Adrenal gland (tissue), 5 donors: ENCODE results near the gene CA5A.
A peak's percentile ranks its signal among the peaks of the same experiment; 100 is the strongest.
"Not testable (repeated sequence)": the region's sequence is repeated elsewhere in the genome, so short reads cannot be mapped to it uniquely, and the experiment has no call there.

Experiments
- POLR2A ChIP-seq, 2 donors: fragments of 450-650 bp; IDR thresholded peaks; one replicate each; pipeline ENCODE4 v1.6.1; 2017; ENCODE audit warnings: antibody characterized with exemption in 2 of 2, mild to moderate bottlenecking in 2 of 2, moderate library complexity in 1 of 2
- TF ChIP-seq, protein P1 (sequence below), 6 experiments: fragments of 450-650 bp in 4 of 6; fragments of 200-600 bp in 2 of 6; sonication (generic) in 1 of 6; IDR thresholded peaks; 1 replicate in 5 of 6; 2 replicates in 1 of 6; pipeline versions ENCODE4 v1.5.1 to v1.8.0; 2016 to 2021; ENCODE audit warnings: antibody characterized with exemption in 6 of 6, mild to moderate bottlenecking in 2 of 6, moderate library complexity in 1 of 6
- donor health status: DM: no; HTN: no; CAD: no.

DNA sequence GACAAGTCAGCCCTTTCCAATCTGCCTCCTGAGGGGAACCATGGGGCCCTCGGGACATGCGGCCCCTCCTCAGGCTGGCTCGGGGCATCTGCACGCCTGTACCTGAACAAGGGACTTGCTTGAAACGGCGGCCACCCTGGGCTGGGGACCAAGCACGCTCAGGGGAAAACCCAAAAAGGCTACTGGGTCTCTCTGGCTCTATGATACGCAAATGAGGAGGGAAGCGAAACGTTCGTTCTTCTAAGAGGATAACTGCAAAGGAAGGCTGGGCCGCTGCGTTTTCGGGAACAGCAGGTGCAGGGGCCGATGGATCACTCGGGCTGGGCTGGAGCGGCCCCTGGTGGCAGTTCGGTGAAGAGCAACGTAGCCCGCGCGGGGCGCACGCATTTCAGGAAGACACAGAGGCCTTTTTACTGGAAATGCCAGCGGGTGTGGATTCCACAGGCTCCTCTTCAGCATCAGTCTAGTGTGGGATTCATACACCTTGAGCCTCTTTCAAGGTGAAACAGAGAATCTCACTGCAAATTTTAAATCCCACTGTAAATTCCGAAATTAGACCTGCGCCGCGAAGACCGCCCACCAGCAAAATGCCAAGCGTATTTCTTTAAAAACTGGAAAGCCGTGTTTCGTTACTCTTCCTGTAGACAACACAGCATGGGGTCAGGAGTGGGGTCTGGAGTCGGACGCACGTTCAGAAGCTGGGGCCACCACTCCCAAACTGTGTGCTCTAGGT is 27.0 kb downstream of the CA5A start:
- TF ChIP-seq, protein P1, sequence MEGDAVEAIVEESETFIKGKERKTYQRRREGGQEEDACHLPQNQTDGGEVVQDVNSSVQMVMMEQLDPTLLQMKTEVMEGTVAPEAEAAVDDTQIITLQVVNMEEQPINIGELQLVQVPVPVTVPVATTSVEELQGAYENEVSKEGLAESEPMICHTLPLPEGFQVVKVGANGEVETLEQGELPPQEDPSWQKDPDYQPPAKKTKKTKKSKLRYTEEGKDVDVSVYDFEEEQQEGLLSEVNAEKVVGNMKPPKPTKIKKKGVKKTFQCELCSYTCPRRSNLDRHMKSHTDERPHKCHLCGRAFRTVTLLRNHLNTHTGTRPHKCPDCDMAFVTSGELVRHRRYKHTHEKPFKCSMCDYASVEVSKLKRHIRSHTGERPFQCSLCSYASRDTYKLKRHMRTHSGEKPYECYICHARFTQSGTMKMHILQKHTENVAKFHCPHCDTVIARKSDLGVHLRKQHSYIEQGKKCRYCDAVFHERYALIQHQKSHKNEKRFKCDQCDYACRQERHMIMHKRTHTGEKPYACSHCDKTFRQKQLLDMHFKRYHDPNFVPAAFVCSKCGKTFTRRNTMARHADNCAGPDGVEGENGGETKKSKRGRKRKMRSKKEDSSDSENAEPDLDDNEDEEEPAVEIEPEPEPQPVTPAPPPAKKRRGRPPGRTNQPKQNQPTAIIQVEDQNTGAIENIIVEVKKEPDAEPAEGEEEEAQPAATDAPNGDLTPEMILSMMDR (IDR thresholded peaks at IDR 0.05) = peak; percentile 66 to 94 (median 88)
- not testable (repeated sequence) for TF ChIP-seq POLR2A (IDR thresholded peaks at IDR 0.05)
